HG03064 (cell line): ENCODE results near the gene FAM107B.
A peak's percentile ranks its signal among the peaks of the same experiment; 100 is the strongest.

Experiments
- ATAC-seq: cut with Tn5 transposase; IDR thresholded peaks from one replicate; pipeline ENCODE4 v1.9.1; 2021; ENCODE audit warnings: low read depth; ENCODE audit not compliant: unreplicated experiment

The FAM107B gene

GRCh38 chr10:14585287-14586193 is 189.2 kb downstream of the FAM107B start:
- no peak for ATAC-seq

DNA sequence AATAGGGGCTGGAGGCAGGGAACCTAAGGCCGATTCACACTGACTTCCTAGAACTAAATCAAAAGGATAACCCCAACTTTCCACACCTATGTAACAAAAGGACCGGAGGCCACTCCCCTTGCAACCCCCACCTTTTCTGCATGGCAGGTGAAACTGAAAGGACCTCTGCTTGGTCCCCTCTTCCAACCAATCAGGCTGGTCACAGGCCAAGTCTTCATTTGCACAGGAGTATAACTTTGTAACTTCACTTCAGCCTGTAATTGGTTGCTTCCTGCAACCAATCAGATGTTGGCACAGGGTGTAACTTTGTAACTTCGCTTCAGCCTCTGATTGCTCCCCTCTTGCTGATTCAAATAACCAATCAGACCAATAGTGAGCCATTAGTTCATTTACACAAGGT is 190.0 kb downstream of the FAM107B start:
- no peak for ATAC-seq

GRCh38 chr10:14583967-14584366 is 190.7 kb downstream of the FAM107B start:
- ATAC-seq = no peak

DNA sequence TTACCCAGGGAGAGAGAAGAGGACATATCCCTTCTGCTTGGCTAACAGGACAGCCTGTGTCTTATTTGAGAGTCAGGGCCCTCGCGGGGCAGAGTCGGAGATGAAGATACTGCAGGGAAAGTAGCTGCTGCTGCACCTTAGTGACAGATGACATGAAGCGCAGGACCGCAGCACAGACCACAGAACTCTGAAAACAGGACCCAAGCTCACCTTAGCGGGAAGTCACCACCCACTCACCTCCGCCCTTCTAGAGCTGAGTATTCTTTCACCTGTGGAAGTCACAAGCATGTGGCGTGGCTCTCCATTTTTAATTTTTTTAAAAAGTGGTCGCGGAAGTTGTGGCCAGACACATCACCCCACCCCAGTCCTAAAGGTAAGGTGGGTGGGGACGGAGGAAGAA is 191.4 kb downstream of the FAM107B start:
- no peak for ATAC-seq

DNA sequence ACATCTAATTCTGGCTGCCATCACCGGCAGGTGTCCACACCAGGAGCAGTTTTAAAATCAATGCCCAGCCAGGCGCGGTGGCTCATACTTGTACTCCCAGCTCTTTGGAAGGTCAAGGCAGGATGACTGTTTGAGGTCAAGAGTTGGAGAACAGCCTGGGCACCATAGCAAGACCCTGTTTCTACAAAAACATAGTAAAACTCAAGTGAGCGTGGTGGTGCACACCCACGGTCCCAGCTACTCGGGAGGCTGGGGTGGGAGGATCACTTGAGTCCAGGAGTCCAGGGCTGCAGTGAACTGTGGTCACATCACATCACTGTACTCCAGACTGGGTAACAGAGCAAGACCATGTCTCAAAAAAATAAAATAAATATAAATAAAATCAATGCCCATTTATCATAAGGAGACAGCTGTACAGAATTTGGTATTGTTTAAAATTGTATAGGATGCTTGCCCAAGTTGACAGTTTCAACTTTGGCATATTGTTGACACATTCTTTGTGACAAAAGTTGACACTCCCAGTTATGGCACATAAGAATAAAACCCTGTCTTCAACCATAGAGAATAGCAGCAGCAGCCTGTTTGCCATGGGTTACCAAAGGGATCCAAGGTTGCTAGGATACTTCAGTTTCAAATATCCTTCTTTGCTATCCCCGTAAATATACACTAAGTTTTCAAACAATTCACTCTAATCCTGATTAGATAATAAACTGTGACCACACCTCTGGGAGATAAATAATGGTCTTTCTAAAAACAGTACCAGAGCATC is 193.0 kb downstream of the FAM107B start:
- ATAC-seq = no peak

DNA sequence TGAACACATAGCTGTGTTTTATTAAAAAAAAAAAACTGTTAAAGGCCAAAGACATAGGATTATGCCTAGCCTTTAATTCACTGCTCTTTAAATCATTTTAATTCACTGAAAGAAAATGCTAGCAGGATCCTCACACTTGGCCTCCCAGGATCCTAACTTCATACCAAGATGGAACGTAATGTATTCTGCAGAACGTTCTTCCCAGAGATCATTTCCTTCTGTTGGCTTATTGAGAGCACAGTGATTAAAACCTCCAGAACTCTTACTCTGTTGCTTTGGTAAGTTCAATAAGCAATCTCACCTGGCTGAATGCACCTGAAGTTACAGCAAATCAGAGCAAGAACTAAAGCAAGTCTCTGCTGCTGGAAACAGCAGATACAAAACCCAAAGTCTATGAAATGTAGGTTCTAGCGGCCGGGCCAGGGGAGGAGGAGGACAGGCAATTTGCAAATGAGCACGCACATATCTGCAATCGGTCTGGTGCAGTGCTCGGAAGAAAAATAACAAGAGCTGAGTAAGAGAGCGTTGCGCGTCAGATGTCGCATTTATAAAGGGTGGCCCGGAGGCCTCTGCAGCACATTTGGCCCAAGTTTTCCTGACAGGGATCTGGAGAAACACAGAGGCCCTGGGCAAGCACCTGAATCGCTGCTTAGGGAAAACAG is 193.9 kb downstream of the FAM107B start:
- no peak for ATAC-seq

- ATAC-seq = no peak
Observed at GRCh38 chr10:14579405-14579804, 195.3 kb downstream of the FAM107B start.

- no peak for ATAC-seq
Observed at GRCh38 chr10:14578060-14578952, 196.4 kb downstream of the FAM107B start.

GRCh38 chr10:14574885-14575284 is 199.8 kb downstream of the FAM107B start:
- no peak for ATAC-seq

DNA sequence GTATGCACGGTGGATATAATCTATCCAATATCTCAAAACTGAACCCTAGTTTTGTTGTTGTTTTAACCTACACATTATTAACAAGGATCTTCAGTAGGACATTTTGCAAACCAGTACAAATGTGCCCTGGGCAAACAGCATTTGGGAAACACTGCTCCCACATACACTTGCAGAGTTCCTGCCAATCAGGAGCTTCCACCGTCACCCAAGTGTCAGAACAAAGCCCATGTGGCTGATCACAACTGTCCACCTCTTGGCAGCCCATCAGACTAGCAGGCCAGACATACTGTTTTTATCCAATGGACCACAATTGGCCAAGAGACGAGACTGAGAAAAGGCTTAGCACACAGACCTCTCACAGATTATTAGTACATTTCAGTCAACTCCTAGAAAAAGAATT is 200.4 kb downstream of the FAM107B start:
- no peak for ATAC-seq

GRCh38 chr10:14573666-14574261 is 200.9 kb downstream of the FAM107B start:
- ATAC-seq = no peak

DNA sequence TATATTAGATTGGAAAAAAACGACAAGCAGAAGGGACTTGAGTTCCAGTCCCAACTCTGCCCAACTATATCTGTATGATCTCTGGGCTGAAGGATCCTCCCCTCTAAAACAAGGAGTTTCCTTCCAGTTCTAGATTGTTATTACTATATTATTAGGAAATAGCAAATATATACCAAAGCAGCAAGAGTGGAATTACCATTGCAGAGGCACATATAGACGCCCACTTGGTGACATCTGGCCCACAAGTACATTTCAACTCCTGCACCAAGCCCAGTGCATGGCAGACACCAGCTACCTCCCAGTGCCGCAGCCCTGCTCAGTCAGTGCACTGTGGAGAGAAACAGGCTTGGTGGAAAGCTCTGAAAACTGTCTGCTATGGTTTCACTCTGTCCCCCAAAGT is 201.9 kb downstream of the FAM107B start:
- no peak for ATAC-seq

DNA sequence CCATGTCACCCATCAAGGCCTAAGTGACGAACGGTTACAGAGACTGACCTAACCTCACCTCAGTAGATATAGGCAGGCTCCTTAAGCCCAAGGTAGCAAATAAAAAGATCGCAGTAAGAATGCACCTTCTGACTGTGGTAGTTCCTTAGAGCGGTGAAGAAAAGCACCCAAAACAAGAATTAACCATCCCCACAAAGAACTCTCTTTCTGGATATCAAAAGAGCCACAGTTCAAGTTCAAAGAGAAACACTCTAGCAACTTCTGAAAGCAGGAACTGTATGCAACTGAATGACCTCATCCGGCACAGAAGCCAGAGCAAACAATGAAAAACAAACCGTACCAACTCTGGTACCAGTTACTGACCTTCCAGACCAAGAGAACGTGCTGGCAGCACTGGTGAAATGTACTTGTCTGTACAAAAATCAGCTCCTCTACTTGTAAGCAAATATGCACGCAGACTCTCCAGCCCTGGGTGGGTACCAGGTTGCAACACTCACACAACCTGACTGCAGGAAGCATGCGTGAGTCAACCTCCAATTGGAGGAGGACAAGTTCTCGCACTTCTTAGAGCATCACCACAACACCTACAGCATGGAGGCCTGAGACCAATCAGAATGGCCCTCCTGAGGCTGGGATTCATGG is 202.7 kb downstream of the FAM107B start:
- peak; percentile 67 for ATAC-seq

GRCh38 chr10:14570800-14571199 is 203.9 kb downstream of the FAM107B start:
- no peak for ATAC-seq

- ATAC-seq = no peak
Observed at GRCh38 chr10:14569274-14570060, 205.2 kb downstream of the FAM107B start.

DNA sequence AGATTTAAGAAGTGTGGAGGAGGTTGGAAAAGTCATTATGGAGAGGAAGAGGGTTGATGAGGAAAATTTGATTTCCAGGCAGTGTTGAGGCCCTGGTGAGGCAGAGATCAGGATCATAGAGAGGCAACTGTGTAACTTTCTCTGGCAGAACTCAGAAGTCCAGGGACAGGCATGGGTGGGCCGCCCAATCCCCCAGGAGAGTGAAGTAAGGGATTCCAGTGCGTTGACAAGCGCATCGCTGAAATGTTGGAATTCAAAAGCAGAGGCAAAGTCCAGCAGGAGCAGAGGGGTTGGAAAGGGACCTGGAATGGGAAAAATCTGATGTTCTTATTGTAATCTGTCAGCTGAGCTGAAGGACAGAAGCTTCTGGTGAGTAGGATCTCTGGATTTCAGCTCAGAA is 207.3 kb downstream of the FAM107B start:
- no peak for ATAC-seq

- no peak for ATAC-seq
Observed at GRCh38 chr10:14566498-14566897, 208.2 kb downstream of the FAM107B start.

GRCh38 chr10:14565199-14565598 is 209.5 kb downstream of the FAM107B start:
- no peak for ATAC-seq
